RPMI8226 (cell line): ENCODE measurements around the gene SLMAP.
"Not testable (repeated sequence)": the region's sequence is repeated elsewhere in the genome, so short reads cannot be mapped to it uniquely, and the experiment has no call there.

Source experiments
- DNase-seq: peaks from one replicate; pipeline ENCODE4 v3.0.0-alpha.2; 2015

The SLMAP gene

GRCh38 chr3:57794951-57795350 lies 38.8 kb downstream of the SLMAP start:
- no peak for DNase-seq

GRCh38 chr3:57796261-57796660 lies 40.2 kb downstream of the SLMAP start:
- DNase-seq, result no peak

GRCh38 chr3:57797701-57798487 lies 41.8 kb downstream of the SLMAP start:
- no peak for DNase-seq

GRCh38 chr3:57803647-57804081 lies 47.6 kb downstream of the SLMAP start:
- DNase-seq, result no peak

GRCh38 chr3:57805266-57805665 lies 49.2 kb downstream of the SLMAP start:
- no peak for DNase-seq

- no peak for DNase-seq
Measured at GRCh38 chr3:57805674-57806073, 49.6 kb downstream of the SLMAP start.

GRCh38 chr3:57806195-57806594 lies 50.1 kb downstream of the SLMAP start:
- not testable (repeated sequence) for DNase-seq

GRCh38 chr3:57808961-57809608 lies 53.0 kb downstream of the SLMAP start:
- no peak for DNase-seq

- no peak for DNase-seq
Measured at GRCh38 chr3:57809609-57809968, 53.5 kb downstream of the SLMAP start.

GRCh38 chr3:57810048-57810447 lies 53.9 kb downstream of the SLMAP start:
- DNase-seq, result no peak

GRCh38 chr3:57810471-57811137 lies 54.5 kb downstream of the SLMAP start:
- DNase-seq, result no peak

- no peak for DNase-seq
Measured at GRCh38 chr3:57815036-57815435, 58.9 kb downstream of the SLMAP start.

GRCh38 chr3:57816471-57817095 lies 60.5 kb downstream of the SLMAP start:
- no peak for DNase-seq

GRCh38 chr3:57818772-57819171 lies 62.7 kb downstream of the SLMAP start:
- no peak for DNase-seq

GRCh38 chr3:57820479-57820878 lies 64.4 kb downstream of the SLMAP start:
- no peak for DNase-seq

GRCh38 chr3:57821765-57822164 lies 65.7 kb downstream of the SLMAP start:
- DNase-seq, result no peak

GRCh38 chr3:57822686-57823085 lies 66.6 kb downstream of the SLMAP start:
- DNase-seq, result no peak

- DNase-seq, result no peak
Measured at GRCh38 chr3:57825116-57825515, 69.0 kb downstream of the SLMAP start.

GRCh38 chr3:57826245-57826951 lies 70.3 kb downstream of the SLMAP start:
- DNase-seq, result no peak

GRCh38 chr3:57826952-57827723 lies 71.0 kb downstream of the SLMAP start:
- DNase-seq, result no peak

GRCh38 chr3:57827757-57828156 lies 71.6 kb downstream of the SLMAP start:
- DNase-seq, result no peak

- DNase-seq, result no peak
Measured at GRCh38 chr3:57832486-57832885, 76.4 kb downstream of the SLMAP start.
